NOMO-1 treated with DMSO at 0.1 percent for 48 hours (cell line): ENCODE measurements around the gene NOTUM.
"Not testable (repeated sequence)": the region's sequence is repeated elsewhere in the genome, so short reads cannot be mapped to it uniquely, and the experiment has no call there.

ENCODE experiments used
- DNase-seq: peaks from one replicate; lab custom pipeline; 2025; ENCODE audit not compliant: unreplicated experiment; lab: John Stamatoyannopoulos, UW

Gene NOTUM

DNA sequence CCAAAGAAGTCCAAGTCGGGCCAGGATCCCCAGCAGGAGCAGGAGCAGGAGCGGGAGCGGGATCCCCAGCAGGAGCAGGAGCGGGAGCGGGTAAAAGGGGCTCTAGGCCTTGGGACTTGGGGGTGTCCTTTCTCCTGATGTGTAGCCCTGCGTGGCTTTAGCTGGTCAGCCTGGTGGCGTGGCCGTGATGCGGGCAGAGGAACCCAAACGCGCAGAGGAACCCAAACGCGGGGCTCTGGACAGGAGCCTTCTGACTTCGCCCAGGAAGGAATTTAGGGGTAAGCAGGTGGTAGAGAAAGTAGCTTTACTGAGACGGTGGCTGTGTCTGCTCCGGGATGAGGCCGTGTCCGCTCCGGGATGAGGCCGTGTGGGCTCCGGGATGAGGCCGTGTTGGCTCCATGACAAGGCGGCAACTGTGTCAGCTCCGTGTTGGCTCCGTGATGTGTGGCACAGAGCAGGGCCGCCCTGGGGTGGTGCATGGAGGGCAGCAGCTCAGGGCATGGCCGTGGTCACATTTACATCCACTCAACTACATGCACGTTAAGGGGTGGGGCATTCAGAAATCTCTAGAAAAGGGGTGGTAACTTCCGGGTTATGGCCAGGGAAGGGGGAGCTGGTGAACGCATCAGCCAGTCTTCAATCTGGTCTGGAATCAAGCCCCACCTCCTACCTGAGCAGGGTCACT is 35.9 kb upstream of the NOTUM start:
- DNase-seq: no peak

DNA sequence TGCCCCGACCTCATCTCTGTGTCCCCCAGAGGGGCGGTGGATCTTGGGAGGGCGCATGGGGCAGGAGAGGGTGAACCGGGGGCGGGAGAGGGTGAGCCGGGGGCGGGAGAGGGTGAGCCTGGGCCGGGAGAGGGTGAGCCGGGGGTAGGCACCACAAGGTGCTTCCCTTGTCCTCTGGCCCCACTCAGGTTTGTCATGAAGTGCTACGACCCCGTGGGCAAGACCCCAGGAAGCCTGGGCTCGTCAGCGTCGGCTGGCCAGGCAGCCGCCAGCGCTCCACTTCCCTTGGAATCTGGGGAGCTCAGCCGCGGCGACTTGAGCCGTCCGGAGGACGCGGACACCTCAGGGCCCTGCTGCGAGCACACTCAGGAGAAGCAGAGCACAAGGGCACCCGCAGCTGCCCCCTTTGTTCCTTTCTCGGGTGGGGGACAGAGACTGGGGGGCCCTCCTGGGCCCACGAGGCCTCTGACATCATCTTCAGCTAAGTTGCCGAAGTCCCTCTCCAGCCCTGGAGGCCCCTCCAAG is 35.3 kb upstream of the NOTUM start:
- no peak for DNase-seq

DNA sequence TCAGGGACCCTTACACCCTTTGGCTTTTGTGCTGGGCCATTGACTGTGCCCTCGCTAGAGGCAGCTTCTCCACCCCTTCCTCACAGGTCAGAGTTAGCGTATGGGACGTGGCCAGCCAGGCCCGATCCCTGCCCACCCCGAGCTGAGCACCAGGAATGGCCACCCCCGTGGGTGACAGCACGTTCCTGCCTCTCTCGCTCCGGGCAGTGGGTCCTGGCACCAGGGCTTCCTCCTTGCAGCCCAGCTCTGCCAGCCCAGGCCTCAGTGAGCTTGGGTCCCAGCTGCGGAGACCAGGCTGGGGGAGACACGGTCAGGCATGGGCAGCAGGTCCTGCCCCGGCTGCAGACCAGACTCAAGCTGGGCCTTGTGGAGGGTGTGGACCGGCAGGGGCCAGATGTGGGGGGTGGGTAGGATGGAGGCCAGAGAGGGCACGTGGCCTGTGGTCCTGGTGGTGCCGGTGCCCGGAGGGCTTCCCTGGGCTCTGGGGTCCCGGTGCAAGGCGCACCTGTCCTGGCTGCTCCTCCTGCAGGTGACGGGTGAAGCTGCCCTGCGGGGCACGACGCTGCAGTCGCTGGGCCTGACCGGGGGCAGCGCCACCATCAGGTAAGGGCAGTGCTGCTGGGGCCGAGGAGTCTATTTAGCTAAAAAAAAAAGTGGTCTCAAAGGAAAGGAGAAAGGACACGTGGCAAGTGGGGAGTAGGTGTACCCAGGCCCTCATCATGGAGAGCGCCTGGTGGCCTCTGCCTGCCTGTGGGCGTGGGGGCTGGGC is 34.7 kb upstream of the NOTUM start:
- no peak for DNase-seq

DNA sequence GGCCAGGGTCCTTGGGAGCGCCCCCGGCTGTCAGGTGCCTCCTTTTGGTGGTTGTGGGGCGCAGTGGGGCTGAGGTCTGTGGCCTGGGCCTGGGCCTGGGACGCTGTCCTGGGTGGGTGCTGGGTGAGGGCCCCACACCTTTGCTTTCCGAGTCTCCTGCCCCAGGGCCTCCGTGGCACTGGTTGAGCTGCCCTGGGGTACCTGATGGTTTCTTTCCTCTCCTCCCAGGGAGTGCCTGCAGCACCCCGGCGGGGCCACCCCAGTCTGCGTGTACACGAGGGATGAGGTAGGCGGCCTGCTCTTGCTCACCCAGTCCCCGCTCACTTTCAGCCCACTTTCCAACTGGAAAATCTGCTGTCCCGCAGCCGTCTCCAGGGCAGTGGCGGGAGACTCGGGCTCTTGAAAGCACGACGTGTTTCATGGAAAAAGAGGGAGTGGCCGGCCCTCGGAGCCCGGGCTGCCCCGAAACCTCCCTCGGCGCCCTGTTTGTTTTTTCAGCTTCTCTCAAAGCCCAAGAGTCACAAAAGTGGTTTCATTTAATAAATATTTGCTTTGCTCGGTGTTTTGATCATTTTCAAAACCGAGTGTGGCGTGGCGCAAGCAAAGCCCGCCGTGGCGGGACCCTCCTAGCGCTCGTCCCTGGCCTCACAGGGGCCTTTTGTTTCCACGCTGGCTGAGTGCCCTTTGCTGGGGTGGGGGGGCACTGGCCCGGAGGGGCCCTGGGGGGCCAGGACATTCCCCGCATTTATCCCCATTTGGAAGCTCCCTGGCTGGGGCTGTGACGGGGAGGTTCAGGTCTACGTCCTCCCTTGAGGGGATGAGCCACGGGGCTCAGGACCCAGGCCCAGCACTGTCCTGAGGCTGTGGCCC is 33.8 kb upstream of the NOTUM start:
- DNase-seq: no peak

DNA sequence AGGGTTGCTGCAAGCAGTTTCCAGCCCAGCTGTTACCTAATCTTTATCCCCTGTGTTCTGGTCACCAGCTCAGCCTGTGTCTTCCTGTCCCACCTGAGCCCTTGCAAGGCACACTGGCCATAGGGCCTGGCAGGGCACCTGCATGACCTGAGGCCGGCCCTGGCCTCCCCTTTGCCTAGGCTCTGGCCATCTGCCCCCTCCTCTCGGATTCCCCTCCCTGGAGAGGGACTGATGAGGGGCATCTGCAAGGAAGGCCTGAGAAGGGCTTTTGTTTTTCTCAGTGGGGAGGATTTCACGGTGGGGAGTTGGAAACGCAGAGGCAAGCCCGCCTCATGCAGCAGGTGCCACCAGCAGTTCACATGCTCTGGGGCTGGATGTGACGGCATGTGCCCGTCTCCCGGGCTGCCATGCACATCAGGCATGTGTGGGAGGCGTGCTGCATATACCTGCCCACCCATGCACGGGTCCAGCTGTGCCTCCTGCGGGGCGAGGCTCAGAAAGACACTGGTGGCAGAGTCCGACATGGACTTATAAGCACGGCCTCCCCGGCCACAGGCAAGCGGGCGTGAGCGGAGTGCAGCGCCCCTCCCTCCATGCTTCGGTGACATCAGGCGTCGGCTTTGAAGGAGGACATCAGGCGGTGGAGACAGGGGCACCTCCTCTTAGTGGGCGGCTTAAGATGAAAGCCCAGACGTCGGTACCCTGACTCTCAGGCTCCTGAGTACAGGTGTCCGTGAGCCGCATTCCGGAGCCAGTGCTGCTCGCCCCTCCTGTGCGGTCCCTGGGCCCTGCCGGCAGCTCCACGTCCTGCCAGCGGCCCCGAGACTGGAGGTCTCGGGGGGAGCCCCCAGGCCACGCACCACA is 33.0 kb upstream of the NOTUM start:
- DNase-seq: no peak

DNA sequence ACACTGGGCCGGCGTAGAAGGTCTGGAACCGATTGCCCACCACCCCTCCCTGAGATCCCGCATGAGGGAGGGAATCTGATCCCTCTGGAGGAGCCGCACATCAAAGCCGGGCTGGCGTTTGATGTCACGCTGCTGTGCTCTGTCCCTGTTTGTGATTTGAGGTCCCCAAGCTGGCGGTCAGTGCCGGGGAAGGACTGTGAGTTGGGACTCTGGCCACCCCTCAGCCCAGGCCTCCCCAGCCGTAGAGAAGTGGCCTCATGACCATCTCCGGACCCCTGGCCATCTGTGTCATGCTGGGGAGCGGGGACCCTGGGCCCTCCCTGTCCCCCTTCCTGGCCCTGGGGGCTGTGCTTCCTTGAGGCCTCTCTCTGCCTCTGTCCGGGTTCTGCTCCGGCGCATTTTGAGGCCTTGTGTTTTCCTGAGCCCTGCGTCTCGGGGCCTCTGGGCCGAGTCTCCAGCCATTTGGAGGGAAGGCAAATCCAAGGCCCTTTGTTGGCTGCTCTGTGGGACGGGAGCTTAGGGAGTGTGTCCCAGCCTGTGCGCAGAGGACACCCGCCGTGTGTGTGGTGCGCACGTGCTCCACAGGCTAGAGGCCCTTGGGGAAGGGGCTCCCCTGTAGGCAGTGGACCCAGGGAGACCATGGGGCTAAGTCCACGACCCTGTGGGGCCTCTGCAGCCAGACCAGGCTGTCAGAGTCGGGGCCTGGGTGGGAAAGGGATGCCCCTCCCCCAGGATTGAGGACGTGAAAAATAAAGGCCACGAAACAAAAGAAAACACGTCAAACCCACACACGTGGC is 31.5 kb upstream of the NOTUM start:
- DNase-seq: no peak

DNA sequence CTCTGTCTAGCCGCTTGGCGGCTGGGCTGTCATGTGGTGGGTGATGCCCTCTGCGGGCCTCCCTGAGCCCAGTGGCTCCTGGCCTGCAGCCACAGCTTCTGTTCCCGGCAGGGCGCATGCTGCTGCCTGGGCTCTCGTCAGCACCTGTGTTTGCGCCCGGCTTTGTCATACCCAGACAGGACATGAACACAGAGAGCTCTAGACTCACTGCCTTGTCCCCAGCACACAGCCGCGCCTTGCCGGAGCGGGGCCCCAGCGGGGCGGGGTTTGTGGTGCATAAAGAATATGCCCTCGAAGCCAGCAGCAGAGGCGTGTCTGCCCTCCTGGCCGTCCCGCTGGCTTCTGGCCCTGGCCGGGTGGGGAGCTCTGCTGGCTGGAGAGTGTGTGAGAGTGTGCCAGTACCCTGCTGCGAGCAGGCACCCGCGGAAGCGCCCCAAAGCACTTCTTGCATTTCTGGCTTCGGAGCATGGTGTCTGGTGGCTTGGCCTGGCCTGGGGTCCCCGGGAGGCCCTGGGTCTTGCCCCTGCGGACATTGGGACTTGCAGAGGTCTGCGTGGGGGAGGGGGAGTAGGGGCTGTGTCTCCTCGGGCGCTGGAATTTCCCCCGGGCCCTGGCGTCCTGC is 30.8 kb upstream of the NOTUM start:
- DNase-seq: no peak

DNA sequence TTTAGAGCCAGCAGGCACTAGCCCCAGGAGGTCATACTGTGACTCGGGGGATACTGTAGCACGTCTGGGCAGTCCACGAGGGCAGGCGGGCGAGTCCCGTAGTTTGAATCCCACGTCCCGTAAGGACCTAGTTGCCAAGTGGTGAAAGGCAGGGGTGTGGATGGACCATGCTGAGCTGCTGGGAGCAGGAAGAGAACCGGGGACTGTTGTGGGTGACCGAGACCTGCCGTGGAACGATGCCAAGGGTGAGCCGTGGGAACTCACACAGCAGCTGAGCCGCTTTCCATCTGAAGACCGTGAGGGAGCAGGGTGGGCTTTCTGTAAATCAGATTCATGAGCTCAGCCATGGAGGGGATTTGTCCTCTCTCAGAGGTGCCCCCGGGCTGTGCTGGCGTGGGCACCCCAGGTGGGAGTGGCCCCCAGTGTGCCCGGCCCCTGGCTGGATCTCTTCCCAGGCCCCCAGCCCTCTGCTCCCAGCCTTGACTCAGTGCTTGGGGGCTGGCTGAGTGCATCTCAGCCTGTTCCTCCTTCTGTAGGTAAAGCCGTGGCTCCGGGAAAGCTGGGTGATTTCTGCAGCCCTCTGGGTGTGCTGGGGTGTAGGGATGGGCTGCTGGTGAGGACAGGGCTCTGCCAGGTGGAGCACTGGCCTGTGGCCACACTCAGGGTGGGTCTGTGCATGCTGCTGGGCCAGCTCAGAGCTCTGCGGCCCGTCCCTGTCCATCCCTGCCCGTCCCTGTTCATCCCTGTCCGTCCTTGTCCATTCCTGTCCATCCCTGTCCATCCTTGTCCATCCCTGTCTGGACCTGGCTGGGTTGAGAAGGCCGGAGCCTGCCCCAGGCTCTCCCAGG is 30.1 kb upstream of the NOTUM start:
- DNase-seq: no peak

DNA sequence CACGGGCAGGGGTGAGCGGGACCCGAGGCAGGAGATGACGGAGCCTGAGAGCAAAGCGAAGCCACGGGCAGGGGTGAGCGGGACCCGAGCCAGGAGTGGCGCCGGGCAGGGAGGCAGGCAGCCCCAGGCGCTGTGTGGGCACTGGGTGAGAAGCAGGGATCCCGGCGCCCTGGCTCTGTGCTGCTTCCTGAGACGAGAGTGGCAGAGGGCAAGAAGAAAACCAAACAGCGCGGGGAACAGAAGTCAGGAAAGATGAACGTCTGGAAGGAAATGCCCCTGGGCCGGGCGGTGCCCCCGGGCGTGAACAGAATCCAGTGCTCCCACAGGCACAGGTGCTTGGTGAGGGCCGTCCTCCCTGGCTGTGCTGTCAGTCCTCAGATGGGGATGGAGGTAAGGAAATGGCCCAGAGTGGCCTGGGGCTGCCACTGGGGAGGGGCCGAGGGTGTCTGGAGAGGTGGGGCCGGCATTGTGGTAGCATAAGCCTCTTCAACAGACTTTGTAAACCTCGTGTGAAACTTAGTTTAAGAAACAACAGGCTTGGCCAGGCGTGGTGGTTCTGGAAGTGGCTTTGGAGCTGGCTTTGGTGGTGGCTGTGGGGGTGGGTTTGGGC is 26.3 kb upstream of the NOTUM start:
- no peak for DNase-seq

DNA sequence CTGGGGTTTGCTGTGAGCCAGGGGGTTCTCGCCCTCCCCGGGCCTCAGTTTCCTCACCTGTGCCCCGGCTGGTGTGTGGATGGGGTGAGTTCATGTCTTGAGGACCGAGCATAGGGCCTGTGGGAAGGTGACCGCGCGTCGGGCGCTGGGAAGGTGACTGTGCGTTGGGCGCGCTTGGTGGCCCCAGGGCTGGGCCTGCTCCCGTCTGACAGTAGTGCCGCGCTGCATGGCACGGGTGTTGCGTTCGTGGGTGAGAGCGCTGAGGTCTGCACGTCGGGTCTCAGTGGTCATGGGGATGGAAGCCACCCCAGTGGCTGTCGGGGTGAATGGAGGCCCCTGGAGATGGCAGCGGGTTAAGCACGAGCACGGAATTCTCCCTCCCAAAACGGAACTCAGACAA is 25.6 kb upstream of the NOTUM start:
- no peak for DNase-seq

DNA sequence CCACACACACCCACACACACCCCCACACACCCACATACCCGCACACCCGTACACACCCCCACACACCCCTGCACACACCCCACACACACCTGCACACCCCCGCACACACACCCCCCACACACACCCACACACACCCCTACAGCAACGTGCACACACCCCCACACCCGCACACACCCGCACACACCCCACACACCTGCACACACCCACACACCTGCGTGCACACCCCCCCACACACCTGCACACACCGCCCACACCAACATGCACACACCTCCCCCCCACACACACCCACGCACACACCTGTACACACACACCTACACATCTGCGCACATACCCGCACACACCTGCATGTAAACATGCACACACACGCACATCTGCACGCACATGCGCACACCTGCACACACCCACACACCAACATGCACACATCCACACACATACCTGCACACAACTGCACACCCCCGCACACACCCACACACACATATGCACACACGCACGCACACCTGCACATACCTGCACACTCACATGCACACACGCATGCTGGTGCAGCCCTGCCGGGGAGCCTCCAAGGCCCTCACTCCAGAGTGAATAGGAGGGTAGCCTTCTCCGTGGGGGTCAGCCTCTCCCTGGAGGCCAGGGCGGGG is 23.9 kb upstream of the NOTUM start:
- DNase-seq: no peak

DNA sequence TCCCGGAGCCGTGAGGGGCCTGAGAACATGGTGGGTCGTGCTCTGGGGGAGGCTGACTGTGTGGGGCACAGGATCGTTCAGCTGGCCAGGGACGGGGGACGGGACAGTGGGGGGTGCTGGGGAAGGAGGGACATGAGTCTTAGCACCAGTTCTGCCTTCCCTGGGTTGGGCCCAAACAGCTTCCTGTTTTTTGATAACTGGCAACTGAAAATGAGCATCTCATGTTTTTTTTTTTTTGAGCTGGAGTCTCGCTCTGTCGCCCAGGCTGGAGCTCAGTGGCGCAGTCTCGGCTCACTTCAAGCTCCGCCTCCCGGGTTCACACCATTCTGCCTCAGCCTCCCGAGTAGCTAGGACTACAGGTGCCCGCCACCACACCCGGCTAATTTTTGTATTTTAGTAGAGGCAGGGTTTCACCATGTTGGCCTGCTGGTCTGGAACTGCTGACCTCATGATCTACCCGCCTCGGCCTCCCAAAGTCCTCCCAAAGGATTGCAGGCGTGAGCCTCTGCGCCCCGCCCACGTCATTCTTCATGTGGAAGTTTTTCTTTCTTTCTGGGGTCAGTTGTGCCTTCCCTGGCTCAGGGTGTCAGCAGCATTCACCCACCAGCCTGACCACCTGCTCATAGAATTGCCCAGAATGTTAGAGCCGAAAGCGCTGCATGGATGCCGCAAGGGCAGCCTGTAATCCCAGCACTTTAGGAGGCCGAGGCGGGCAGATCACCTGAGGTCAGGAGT is 22.8 kb upstream of the NOTUM start:
- no peak for DNase-seq

DNA sequence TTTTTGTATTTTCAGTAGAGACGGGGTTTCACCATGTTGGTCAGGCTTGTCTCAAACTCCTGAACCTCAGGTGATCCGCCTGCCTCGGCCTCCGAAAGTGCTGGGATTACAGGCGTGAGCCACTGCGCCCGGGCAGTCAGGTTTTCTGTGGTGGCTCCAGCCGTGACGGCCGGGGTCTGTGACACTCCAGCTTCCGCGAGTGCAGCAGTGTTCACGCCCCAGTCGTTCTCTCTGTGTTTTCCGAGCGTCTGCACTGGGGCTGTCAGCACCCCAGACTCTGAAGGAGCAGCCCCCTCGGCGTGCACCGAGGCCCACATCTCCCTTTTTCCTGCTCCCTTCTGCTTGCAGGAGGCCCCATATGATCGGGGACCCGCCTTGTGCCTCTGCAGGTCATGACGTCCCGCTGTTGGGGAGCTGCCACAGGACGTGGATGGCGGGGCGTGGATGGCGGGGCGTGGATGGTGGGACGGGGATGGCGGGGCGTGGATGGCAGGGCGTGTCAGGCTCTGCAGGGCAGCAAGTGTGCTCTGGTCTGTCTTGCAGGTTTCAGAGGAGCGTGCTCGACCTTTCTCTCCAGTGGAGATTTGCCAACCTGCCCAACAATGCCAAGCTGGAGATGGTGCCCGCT is 22.1 kb upstream of the NOTUM start:
- no peak for DNase-seq

DNA sequence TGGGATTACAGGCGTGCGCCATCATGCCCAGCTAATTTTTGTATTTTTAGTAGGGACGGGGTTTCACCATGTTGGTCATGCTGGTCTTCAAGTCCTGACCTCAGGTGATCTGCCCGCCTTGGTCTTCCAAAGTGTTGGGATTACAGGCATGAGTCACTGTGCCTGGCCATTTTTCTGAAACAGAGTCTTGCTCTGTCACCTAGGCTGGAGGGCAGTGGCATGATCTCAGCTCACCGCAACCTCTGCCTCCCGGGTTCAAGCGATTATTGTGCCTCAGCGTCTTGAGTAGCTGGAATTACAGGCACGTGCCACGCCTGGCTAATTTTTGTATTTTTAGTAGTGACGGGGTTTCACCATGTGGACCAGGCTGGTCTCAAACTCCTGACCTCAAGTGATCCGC is 20.5 kb upstream of the NOTUM start:
- DNase-seq: not testable (repeated sequence)

DNA sequence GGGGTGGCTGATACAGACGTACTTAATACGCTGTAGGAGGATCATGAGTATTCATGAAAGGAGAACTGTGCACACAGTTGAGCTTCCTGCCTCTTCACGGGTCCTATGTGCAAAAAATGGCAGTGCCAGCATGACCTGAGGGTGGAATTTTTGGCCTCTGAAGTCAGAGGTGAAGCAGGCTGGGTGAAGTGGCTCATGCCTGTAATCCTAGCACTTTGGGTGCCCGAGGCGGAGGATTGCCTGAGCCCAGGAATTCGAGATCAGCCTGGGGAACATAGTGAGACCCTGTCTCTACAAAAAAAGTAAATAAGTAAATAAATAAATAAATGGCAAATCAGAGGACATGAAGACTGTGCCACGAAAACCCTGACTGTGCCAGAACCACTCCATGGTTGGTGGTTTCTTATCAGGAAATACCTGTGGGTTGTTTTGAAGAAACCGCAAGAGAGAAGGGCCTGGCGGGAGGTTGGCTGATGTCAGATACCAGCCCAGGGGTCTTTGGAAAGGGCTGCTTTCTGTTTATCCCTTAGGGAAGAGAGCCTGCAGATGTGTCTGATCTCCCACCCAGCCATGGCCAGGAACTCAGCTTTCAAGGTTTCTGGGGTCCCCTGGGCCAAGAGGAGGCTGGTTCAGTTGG is 19.8 kb upstream of the NOTUM start:
- no peak for DNase-seq

DNA sequence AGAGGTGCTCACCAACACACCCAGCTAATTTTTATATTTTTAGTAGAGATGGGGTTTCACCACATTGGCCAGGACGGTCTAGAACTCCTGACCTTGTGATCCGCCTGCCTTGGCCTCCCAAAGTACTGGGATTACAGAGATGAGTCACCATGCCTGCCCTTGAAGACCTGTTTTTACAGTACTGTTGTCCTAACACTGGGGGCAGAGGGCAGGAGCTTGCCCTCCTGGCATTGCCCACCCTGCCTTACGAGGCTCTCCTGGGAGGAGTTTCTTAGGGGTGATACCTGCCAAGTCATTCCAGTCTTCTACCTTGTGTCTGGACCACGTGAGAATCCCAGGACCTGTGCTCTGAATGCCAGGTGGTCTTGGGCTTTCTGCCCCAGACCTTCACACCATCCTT is 19.1 kb upstream of the NOTUM start:
- no peak for DNase-seq
